SW 1271 (cell line): ENCODE data around the gene LRRC14B.
"Not testable (repeated sequence)": the region's sequence is repeated elsewhere in the genome, so short reads cannot be mapped to it uniquely, and the experiment has no call there.

Source experiments
- DNase-seq, 2 experiments: peaks; one replicate each; lab custom pipeline; 2025; lab: John Stamatoyannopoulos, UW

The LRRC14B gene

DNA sequence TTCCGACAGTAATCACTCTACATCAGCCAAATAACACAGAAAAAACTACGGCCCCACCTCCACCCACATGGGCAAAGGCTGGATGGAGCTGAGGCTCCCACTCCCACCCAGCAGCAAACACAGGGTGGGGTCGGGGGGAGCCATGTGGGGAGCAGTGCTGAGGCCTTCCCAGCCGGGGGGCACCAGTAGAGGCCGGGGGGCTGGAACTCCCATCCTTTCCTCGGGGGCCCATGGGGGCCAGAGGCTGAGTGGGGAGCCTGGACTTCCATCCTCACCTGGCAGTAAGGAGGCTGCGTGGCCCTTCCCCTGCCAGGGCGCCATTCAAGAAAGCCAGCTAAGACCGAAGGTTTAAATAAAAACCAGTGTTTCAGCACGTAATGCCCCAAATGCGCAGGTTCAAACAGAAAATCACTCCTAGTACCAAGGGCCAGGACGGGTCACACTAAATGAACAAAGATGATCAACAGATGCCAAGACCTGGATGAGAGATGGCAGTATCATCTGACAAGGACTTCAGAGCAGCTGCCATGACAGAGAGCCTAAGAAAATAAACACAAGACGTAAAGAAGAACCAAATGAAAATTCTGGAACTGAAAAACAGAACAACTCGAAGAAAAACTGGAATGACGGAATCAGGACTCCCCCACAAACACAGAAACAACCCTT lies 17.3 kb downstream of the LRRC14B start:
- no peak for DNase-seq

- no peak for DNase-seq
These were observed 22.6 kb downstream of the LRRC14B start for GRCh38 chr5:213803-214395.

GRCh38 chr5:215256-215655 lies 24.0 kb downstream of the LRRC14B start:
- DNase-seq: not testable (repeated sequence)

DNA sequence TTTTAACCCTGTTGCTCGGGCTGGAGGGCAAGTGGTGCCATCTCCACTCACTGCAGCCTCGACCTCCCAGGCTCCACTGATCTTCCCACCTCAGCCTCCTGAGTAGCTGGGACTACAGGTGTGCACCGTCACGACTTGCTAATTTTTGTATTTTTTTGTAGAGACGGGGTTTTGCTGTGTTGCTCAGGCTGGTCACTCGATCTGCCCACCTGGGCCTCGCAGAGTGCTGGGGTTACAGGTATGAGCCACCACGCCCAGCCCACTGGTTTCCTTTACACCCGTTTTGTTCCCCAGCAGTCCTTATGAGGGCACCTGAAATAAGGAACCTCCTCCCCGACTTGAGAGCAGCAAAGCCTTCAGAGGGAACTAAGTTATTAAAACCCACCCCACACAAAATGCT lies 24.8 kb downstream of the LRRC14B start:
- DNase-seq: not testable (repeated sequence)

DNA sequence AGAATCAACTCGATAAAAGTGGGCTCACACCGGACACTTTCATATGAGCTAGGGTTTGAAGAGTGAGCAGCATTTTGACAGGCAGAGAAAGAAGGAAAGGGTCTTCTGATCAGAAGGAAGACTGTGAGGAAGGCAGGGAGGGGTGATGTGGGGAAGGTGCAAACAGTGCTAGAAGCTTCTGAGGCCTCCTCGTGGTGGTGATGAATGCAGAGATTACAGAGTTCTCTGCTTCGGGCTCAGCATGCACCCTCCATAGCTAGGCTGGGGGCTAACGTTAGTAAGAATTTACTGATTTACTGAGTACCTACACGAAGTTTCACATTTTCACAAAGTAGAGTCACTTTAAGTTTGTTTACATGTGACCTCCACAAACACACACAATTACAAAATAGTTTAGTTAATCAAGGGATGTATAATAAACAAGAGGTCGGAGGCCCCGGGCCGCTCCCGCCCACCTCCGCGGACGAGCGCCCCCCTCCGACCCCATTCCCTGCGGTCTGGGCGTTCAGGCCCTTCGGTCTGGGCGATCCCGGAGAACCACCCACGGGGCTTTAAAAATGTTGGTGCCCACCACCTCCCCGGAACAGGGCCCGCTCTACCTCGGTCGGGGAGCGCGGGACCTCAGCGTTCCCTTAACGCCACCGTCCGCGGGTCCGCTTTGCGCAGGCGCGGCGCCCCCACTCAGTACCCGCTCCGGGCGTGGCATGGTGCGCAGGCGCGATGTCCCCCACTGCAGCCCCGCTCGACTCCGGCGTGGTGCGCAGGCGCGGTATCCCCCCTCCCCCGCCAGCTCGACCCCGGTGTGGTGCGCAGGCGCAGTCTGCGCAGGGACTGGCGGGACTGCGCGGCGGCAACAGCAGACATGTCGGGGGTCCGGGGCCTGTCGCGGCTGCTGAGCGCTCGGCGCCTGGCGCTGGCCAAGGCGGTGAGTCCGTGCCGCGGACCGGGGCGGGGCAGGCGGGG lies 26.5 kb downstream of the LRRC14B start, which contains the start of the genes CCDC127 and SDHA:
CCDC127 (minus strand) TSS at position 660 of the 963 bp plus-strand sequence. CDS start 1,304 bp downstream, outside the sequence.
SDHA (plus strand) TSS at position 827 of the 963 bp plus-strand sequence; CDS start at position 863, 36 bp downstream.
- DNase-seq: peak; percentile 85 to 92

DNA sequence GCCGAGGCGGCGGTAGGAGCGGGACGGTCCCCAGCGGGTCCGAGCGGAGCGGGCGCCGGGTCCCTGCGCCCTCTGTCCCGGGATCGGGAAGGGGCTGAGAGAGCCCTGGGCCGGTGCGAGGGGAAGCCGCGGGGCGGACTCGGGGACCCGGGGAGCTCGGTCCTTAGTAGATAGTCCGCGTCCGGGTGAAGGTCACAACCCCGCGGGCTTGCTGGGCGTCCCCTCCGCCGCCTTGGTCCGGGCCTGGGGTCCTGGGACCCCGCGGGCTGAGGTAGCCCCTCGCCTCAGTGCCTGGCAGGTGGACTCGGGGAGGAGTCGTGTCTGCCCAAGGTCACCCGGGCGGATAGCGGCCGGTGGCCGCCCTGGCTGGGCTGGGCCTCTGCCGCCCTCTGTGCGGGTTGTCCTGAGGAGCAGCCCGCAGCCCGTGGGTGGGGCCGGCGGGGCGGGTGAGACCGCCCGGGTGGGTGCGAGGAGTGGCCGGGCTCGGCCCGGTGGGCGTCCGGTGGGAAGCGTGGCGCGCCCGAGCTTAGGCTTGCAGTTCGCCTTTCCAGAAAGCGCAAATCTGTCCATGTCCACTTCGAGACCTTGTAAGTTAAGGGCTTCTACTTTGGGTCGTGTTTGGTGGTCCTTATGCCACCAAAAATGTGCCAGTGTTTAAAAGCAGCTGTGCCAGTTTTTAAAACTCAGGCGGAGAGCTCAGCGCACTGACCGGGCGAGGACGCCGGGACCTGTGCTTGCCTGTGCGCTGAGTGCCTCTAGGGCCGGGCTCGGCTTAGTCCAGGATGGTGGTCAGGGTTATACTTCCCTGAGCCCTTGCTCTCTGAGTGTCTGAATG lies 27.4 kb downstream of the LRRC14B start:
- DNase-seq: peak in 1 of 2 experiments; percentile 30

DNA sequence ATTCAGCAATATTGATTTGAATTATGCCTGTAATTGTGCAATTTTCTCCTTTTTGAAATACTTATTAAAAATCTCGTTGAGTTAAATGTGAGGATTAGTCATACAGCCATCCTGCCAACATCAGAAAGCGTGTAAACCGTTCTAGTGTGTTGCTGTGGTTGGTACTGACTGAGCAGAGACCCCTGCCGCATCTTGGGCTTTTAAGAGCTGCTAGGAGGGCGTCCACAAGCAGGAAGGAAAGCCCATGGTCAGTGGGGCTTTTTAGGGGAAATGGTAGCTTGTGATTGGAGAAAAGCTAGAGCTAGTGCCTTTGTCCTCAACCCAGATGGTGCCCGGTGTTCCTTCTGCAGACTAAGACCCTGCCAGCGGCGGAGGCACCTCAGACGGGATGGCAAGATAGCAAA lies 28.2 kb downstream of the LRRC14B start:
- no peak for DNase-seq

DNA sequence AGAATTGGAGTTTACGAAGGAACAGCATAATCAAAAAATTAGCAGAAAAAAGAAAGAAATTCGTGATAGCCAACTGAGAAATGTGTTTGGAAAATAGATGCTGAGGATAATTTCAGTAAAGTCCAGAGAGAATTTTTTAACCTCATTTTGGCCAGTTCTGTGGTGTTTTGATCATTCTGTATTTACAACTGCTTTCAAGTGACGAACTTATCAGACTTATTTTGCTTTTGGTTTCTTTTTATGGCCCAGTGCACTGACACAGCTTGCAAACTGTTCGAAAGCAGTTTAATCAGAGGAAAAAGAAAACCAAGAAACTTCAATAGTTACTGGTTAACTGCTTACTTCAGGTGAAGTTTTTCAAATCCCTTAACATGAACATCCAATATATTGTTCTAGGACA lies 28.7 kb downstream of the LRRC14B start:
- no peak for DNase-seq

DNA sequence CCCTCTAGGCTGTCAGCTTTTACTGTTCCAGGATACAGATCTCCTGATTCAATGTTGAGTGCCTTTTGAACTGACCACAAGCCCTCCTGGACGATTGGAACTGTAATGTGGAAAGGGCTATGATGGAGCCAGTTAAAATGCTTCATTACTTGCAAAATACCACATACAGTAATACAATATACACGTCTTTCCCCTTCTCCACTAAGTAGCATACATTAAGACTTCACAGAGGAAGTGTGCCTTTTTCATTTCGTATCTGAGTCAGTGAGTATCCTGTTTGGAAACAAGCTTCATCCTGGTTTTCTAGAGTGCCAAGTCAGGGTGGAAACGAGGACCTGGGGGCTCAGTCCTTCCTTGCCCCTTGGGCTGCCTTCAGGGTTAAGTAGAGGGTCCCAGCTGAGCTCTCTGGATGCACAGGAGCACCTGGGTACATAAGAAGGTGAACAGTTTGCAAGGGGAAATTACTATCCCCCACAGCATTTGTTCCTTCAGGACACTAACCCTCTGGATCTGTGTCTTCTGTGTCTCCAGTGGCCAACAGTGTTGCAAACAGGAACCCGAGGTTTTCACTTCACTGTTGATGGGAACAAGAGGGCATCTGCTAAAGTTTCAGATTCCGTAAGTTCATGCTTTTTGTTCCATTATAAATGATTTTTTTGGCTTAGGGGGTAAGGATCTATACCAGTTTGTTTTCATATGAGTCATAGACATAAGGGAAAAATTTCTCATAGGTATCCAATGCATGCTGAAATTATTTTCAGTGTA lies 31.8 kb downstream of the LRRC14B start:
- DNase-seq: peak in 1 of 2 experiments; percentile 4

GRCh38 chr5:223791-224190 lies 32.5 kb downstream of the LRRC14B start:
- DNase-seq: no peak

DNA sequence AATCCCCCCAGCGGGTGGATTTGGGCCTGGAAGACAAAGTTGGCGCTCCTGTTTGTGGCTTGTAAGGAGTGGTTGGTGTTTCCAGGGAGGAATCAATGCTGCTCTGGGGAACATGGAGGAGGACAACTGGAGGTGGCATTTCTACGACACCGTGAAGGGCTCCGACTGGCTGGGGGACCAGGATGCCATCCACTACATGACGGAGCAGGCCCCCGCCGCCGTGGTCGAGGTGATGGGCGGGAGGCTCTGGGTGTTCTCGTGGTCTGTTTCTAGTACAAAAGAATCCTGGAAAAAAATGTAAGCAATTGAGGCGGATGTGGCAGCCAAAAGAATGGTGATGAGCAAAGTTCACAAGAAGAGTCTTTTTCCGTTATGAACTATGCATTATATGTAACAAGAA lies 34.0 kb downstream of the LRRC14B start:
- DNase-seq: no peak

DNA sequence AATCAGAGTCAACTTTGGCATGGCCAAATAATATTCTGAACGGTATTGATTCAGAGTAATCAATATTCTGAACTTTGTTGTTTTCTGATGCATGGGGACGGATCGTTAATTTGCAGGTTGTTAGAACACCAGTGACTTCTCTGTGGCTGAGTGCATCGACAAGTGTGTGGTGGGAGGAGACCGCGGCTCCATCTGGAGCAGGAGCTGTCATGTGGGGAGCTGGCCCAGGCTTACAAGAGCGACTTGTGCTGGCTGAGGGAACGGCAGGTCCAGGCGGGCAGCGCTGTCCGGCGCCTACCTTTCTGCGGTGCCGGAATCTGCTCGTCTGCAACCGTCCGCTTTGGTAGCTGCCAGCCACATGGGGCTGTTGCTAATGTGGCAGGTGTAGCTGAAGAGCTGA lies 36.1 kb downstream of the LRRC14B start:
- DNase-seq: not testable (repeated sequence)

DNA sequence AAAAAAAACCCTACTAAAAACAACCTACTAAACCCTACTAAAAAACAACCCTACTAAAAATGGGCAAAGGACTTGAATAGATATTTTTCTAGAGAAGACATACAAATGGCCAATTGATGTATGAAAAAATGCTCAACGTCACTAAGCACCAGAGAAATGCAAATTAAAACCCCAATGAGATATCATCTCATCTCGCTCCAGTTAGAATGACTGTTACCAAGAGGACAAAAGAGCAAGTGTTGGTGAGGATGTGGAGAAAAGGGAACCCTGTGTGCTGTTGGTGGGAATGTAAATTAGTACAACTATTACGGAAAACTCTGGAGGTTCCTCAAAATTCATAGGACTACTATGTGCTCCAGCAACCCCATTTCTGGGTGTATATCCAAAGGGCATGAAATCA lies 37.6 kb downstream of the LRRC14B start:
- DNase-seq: no peak

DNA sequence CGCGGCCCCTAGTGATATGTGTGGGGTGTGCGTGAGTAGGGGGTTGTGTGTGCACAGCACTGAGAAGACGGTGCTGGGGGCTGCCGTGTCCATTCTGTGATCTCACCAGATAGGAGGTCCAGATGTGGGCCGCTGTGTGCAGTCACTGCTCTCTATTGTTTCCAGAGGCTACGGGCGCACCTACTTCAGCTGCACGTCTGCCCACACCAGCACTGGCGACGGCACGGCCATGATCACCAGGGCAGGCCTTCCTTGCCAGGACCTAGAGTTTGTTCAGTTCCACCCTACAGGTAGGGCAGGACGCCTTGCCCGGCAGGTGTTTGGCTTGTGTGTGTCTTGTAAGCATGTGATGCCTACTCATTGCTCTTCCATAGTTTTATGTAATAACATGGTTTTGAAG lies 39.4 kb downstream of the LRRC14B start:
- no peak for DNase-seq

- no peak for DNase-seq
These were observed 40.4 kb downstream of the LRRC14B start for GRCh38 chr5:231661-232060.

- not testable (repeated sequence) for DNase-seq
These were observed 42.1 kb downstream of the LRRC14B start for GRCh38 chr5:233426-233825.

DNA sequence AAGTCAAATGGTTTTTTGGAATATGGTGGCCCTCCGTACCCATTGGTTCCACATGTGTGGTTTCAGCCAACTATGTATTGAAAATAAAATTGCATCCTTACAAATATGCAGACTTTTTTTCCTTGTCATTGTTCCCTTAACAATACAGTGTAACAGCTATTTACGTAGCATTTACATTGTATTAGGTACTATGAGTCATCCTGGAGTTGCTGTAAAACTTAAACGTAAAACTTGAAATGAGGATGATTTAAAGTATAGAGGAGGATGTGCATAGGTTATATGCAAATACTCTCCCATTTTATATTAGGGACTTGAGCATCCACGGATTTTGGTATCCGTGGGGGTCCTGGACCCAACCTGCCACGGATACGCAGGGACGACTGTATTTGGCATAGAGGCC lies 43.2 kb downstream of the LRRC14B start:
- no peak for DNase-seq

DNA sequence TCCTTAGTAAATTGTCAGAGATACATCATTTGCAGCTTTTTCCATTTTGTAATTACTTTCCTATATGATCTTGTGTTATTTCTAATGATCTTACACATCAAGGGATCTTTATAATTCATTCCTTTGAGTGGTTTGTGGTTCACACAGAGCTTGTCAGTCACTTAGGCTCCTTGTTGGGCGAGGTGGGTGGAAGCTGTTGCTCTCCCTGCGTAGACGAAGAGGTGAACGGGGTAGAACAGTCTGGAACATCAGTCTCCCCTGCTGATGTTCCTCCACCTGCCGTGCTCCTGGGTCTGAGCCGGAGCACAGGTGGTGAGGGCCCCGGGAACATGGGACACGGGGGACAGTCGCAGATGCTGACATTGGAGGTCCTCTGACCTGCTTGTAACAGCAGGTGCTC lies 44.2 kb downstream of the LRRC14B start:
- not testable (repeated sequence) for DNase-seq

GRCh38 chr5:237931-238330 lies 46.6 kb downstream of the LRRC14B start:
- not testable (repeated sequence) for DNase-seq

DNA sequence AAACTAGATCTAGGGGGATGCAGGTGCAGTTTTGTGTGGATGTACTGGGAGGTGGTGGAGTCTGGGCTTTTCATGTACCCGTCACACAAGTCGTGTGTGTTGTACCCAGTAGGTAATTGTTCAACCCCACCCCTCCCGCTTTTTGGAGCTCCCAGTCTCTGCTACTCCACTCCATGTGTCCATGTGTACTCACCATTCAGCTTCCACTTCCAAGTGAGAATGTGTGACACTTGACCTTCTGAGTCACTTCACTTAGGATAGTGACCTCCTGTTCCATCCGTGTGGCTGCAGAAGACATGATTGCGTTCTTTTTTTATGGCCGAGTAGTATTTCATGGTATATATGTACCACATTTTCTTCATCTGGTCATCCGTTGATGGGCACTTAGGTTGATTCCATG lies 49.3 kb downstream of the LRRC14B start:
- DNase-seq: not testable (repeated sequence)
